GM23338 (cell line): ENCODE results near the gene RAD51B. TPM values are rescaled to one million over a fixed set of nuclear protein-coding genes. Genes with fewer than 3 reads are reported as not detected.

ENCODE experiments used
- ATAC-seq: fragments of 200-7000 bp; cut with Tn5 transposase; 3 replicates; pipeline ENCODE4 v1.9.1; 2020
- DNase-seq: peaks from one replicate; pipeline ENCODE4 v3.0.0-alpha.2; 2015; ENCODE audit warnings: low spot score
- H2AFZ ChIP-seq: fragments of 200-600 bp; sonication (generic); 2 replicates; pipeline ENCODE4 v1.8.0; 2016; ENCODE audit warnings: antibody characterized with exemption, mild to moderate bottlenecking, moderate library complexity
- H3F3A ChIP-seq: fragments of 200-600 bp; sonication (generic); replicated peaks from 2 replicates; pipeline ENCODE4 v1.8.0; 2017; ENCODE audit warnings: antibody characterized with exemption, mixed run types, low read depth
- H3K27ac ChIP-seq: fragments of 200-600 bp; sonication (generic); 2 replicates; pipeline ENCODE4 v1.6.1; 2016; ENCODE audit warnings: low read depth
- H3K27me3 ChIP-seq: fragments of 200-600 bp; sonication (generic); 2 replicates; pipeline ENCODE4 v1.8.0; 2016; ENCODE audit warnings: mild to moderate bottlenecking, mixed run types, moderate library complexity; ENCODE audit not compliant: insufficient read depth
- H3K36me3 ChIP-seq: fragments of 200-600 bp; sonication (generic); 2 replicates; pipeline ENCODE4 v1.8.0; 2016; ENCODE audit warnings: mild to moderate bottlenecking; ENCODE audit not compliant: insufficient read depth
- H3K4me1 ChIP-seq: fragments of 200-600 bp; sonication (generic); 2 replicates; pipeline ENCODE4 v1.8.0; 2016; ENCODE audit warnings: mild to moderate bottlenecking, moderate library complexity; ENCODE audit not compliant: insufficient read depth
- H3K4me2 ChIP-seq: fragments of 200-600 bp; sonication (generic); 2 replicates; pipeline ENCODE4 v1.7.1; 2017; ENCODE audit warnings: mixed run types
- H3K4me3 ChIP-seq: fragments of 200-600 bp; sonication (generic); 2 replicates; pipeline ENCODE4 v1.6.1; 2016; ENCODE audit warnings: mixed run types
- H3K79me2 ChIP-seq: fragments of 200-600 bp; sonication (generic); replicated peaks from 2 replicates; pipeline ENCODE4 v1.8.0; 2017; ENCODE audit warnings: mild to moderate bottlenecking; ENCODE audit not compliant: insufficient read depth
- H3K9me2 ChIP-seq: fragments of 200-600 bp; sonication (generic); 2 replicates; pipeline ENCODE4 v1.8.0; 2017; ENCODE audit not compliant: insufficient read depth
- H4K20me1 ChIP-seq: fragments of 200-600 bp; sonication (generic); replicated peaks from 2 replicates; pipeline ENCODE4 v1.8.0; 2017; ENCODE audit warnings: mild to moderate bottlenecking; ENCODE audit not compliant: insufficient read depth
- H3K27ac Mint-ChIP-seq: 2 replicates; pipeline ENCODE4 v1.8.0; 2020; ENCODE audit warnings: inconsistent platforms, mild to moderate bottlenecking, moderate library complexity, mixed read lengths
- H3K27me3 Mint-ChIP-seq: 3 replicates; pipeline ENCODE4 v1.8.0; 2022; ENCODE audit warnings: low read depth, mild to moderate bottlenecking, moderate library complexity, mixed read lengths, inconsistent platforms; ENCODE audit not compliant: insufficient read depth, poor library complexity
- H3K36me3 Mint-ChIP-seq: 3 replicates; pipeline ENCODE4 v1.8.0; 2021; ENCODE audit warnings: low read depth, mild to moderate bottlenecking, inconsistent platforms, moderate library complexity, mixed read lengths
- H3K4me1 Mint-ChIP-seq: 3 replicates; pipeline ENCODE4 v1.8.0; 2020; ENCODE audit warnings: mild to moderate bottlenecking, inconsistent platforms, mixed read lengths
- H3K4me3 Mint-ChIP-seq: 3 replicates; pipeline ENCODE4 v1.8.0; 2021; ENCODE audit warnings: moderate library complexity, mild to moderate bottlenecking, inconsistent platforms, mixed read lengths
- H3K9me3 Mint-ChIP-seq: 3 replicates; pipeline ENCODE4 v1.8.0; 2020; ENCODE audit warnings: moderate library complexity, mild to moderate bottlenecking, inconsistent platforms, mixed read lengths
- CREB1 ChIP-seq: fragments of 250-450 bp; sonication (Bioruptor Pico); IDR thresholded peaks from 2 replicates; pipeline ENCODE4 v1.5.0; 2020; ENCODE audit warnings: low read depth, mild to moderate bottlenecking, moderate library complexity
- ETS1 ChIP-seq: IDR thresholded peaks from 2 replicates; pipeline ENCODE4 v1.6.1; 2016; ENCODE audit warnings: antibody characterized with exemption
- EZH2 ChIP-seq: fragments of 200-600 bp; sonication (generic); IDR thresholded peaks from one replicate; pipeline ENCODE4 v1.8.0; 2017; ENCODE audit warnings: antibody characterized with exemption, mild to moderate bottlenecking, low read depth; ENCODE audit not compliant: unreplicated experiment
- EZH2phosphoT487 ChIP-seq: fragments of 200-600 bp; sonication (generic); IDR thresholded peaks from one replicate; pipeline ENCODE4 v1.8.1; 2018; ENCODE audit warnings: antibody characterized with exemption; ENCODE audit not compliant: unreplicated experiment
- JUNB ChIP-seq: IDR thresholded peaks from one replicate; pipeline ENCODE4 v1.6.1; 2016; ENCODE audit warnings: antibody characterized with exemption; ENCODE audit not compliant: unreplicated experiment
- NANOG ChIP-seq: IDR thresholded peaks from 2 replicates; pipeline ENCODE4 v1.6.1; 2016; ENCODE audit warnings: antibody characterized with exemption, borderline replicate concordance
- POLR2AphosphoS5 ChIP-seq: IDR thresholded peaks from 2 replicates; pipeline ENCODE4 v1.6.1; 2016; ENCODE audit warnings: antibody characterized with exemption, low read depth
- REST ChIP-seq: IDR thresholded peaks from one replicate; pipeline ENCODE4 v1.6.1; 2018; ENCODE audit warnings: antibody characterized with exemption; ENCODE audit not compliant: unreplicated experiment
- STAT1 ChIP-seq: IDR thresholded peaks from one replicate; pipeline ENCODE4 v1.6.1; 2016; ENCODE audit warnings: antibody characterized with exemption; ENCODE audit not compliant: unreplicated experiment
- ZNF114 ChIP-seq: fragments of 250-450 bp; sonication (Bioruptor Pico); IDR thresholded peaks from 2 replicates; pipeline ENCODE4 v1.5.0; 2020; ENCODE audit warnings: mild to moderate bottlenecking, moderate library complexity
- ZNF331 ChIP-seq: fragments of 250-450 bp; sonication (Bioruptor Pico); IDR thresholded peaks from 2 replicates; pipeline ENCODE4 v1.5.0; 2020; ENCODE audit warnings: low read depth, mild to moderate bottlenecking, moderate library complexity
- ZNF462 ChIP-seq: fragments of 250-450 bp; sonication (Bioruptor Pico); IDR thresholded peaks from 2 replicates; pipeline ENCODE4 v1.5.0; 2020; ENCODE audit warnings: mild to moderate bottlenecking, moderate library complexity
- polyA plus RNA-seq: library from polyadenylated mRNA; unstranded; fragments of >200 nt; fragmentation: Nextera tagmentation; extraction: Ambion mirVana; gene quantifications from 2 replicates; pipeline ENCODE4 v1.2.1, GENCODE V29; 2016
- total RNA-seq: library from RNA; depleted of rRNA; stranded (reverse); fragments of >200 nt; shearing (Covaris generic); gene quantifications from 2 replicates; pipeline ENCODE4 v1.2.3, GENCODE V29; 2014
- TF ChIP-seq, protein P1 (sequence below), 2 experiments: fragments of 200-600 bp in 1 of 2; sonication (generic) in 1 of 2; conservative IDR thresholded peaks; 2 replicates each; pipeline versions ENCODE4 v1.5.1 to v1.6.1; 2016 to 2017; ENCODE audit warnings: antibody characterized with exemption in 2 of 2, low read depth in 2 of 2, mild to moderate bottlenecking in 2 of 2, moderate library complexity in 1 of 2

Gene RAD51B
- total and polyA plus RNA-seq, 2 experiments from 2014 or later = 15.7 to 29.1 TPM

- ATAC-seq (no peak), DNase-seq (no peak)
- H3K79me2 ChIP-seq = no peaks in the 10 kb centered on the region
- H3K27ac Mint-ChIP-seq = no peak overlapping the region
- no peak overlapping the region for H3K4me3 ChIP-seq
- no peak overlapping the region for H3K4me3 Mint-ChIP-seq
- no peaks in the 10 kb centered on the region for H3K27me3 ChIP-seq
- no peak overlapping the region for H3K27ac ChIP-seq
- peaks cover 6% of the 10 kb centered on the region; the same call in 1 of the 2 replicates for H3K4me1 ChIP-seq
- no peaks in the 10 kb centered on the region for H3K36me3 ChIP-seq
- no peaks in the 10 kb centered on the region for H4K20me1 ChIP-seq
- no peak for TF ChIP-seq ZNF462
- no peak for TF ChIP-seq REST
- TF ChIP-seq, protein P1, sequence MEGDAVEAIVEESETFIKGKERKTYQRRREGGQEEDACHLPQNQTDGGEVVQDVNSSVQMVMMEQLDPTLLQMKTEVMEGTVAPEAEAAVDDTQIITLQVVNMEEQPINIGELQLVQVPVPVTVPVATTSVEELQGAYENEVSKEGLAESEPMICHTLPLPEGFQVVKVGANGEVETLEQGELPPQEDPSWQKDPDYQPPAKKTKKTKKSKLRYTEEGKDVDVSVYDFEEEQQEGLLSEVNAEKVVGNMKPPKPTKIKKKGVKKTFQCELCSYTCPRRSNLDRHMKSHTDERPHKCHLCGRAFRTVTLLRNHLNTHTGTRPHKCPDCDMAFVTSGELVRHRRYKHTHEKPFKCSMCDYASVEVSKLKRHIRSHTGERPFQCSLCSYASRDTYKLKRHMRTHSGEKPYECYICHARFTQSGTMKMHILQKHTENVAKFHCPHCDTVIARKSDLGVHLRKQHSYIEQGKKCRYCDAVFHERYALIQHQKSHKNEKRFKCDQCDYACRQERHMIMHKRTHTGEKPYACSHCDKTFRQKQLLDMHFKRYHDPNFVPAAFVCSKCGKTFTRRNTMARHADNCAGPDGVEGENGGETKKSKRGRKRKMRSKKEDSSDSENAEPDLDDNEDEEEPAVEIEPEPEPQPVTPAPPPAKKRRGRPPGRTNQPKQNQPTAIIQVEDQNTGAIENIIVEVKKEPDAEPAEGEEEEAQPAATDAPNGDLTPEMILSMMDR (conservative IDR thresholded peaks at IDR 0.05; ENCODE audit: low read depth in 2 of 2) = no peak
- no peak for TF ChIP-seq NANOG
- TF ChIP-seq ZNF331 (CRISPR knock-in tag) = no peak
- no peak for TF ChIP-seq POLR2AphosphoS5
- TF ChIP-seq CREB1 (CRISPR knock-in tag) = no peak
- TF ChIP-seq STAT1 = no peak
- TF ChIP-seq ZNF114 = no peak
- TF ChIP-seq EZH2 = no peak
- no peak for TF ChIP-seq EZH2phosphoT487
- TF ChIP-seq ETS1 = no peak
- no peak for TF ChIP-seq JUNB
- peaks cover 4% of the 10 kb centered on the region for H3K27me3 Mint-ChIP-seq
- no peak overlapping the region for H2AFZ ChIP-seq
- peaks cover 8% of the 10 kb centered on the region for H3K4me1 Mint-ChIP-seq
- H3K4me2 ChIP-seq = no peak overlapping the region
- no peaks in the 10 kb centered on the region for H3K36me3 Mint-ChIP-seq
- H3F3A ChIP-seq = no peaks in the 10 kb centered on the region
- H3K9me3 Mint-ChIP-seq = no peaks in the 10 kb centered on the region
- H3K9me2 ChIP-seq = no peaks in the 10 kb centered on the region
Observed at GRCh38 chr14:68486033-68486732, 666.6 kb downstream of the RAD51B start.
